ENCODE data around the gene DPM3. TPM values are rescaled to one million over a fixed set of nuclear protein-coding genes. Genes with fewer than 3 reads are reported as not detected.

The DPM3 gene
- total and polyA plus RNA-seq, 2 experiments from 2014 or later, result 96.3 to 121 TPM

DNA sequence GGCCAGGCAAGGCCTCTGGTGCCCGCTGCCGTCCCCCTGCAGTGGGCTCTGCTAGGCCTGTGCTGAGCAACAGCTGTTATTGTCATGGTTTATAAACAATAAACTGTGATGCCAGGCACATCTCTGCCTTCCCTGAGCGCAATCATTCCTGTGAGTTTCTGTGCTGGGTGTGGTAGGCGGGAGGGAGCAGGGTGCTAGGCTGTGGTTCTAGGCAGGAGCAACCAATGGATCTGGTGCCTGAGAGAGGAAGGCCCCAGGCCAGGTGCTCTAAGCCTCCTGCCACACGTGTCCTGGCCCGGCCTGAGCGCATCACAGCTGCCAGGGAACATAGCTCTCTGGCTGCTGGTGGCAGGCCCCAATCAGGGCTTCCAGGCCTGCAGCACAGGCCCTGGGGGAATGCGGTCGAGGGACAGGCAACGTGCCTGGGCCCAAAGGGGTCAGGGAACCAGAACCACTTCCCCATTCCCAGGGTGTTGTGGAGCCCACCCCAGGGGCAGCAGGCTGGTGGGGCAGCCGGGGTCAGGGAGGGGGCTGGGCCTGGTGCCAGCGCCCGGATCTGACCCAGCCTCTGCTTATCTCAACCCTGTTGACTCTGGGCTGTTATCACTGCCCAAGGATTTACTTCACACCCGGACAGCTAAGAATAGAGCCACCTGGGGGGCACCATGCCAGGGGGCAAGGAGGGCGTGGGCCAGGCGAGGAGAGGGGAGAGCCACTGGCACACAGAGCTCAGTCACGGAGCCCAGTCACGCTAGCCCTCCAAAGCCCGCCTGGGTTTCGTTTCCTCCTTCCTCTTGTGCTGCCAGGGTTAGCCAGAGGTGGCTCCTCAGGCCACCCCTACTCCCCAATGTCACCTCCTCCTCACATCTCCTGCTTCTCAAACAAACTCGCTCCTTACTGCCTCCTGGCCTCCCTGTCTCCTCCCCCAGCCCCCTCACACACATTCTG is 44.8 kb upstream of the DPM3 start:
- H3K79me2 ChIP-seq, result no peaks in the 10 kb centered on the region
- peaks cover 18% of the 10 kb centered on the region for H3K4me1 ChIP-seq (ENCODE audit: insufficient read depth)
- H3K4me3 ChIP-seq, result no peak overlapping the region
- peak overlapping the region; percentile 60 for H3K27ac ChIP-seq
- H2AFZ ChIP-seq, result no peak overlapping the region
- H3K9me2 ChIP-seq (replicated peaks; ENCODE audit: insufficient read depth), result no peaks in the 10 kb centered on the region
- H3K27me3 ChIP-seq, result no peaks in the 10 kb centered on the region
- H3K36me3 ChIP-seq (replicated peaks; ENCODE audit: insufficient read depth, low read depth), result no peaks in the 10 kb centered on the region
- DNase-seq (ENCODE audit: low spot score), result peak; percentile 52
- no peaks in the 10 kb centered on the region for H4K20me1 ChIP-seq (ENCODE audit: insufficient read depth, poor library complexity, severe bottlenecking)
- WGBS (ENCODE audit: low lambda C conversion rate, missing lambda C conversion rate), result 62% methylated on average over 20 of the region's 21 CpGs
- TF ChIP-seq, protein P1, sequence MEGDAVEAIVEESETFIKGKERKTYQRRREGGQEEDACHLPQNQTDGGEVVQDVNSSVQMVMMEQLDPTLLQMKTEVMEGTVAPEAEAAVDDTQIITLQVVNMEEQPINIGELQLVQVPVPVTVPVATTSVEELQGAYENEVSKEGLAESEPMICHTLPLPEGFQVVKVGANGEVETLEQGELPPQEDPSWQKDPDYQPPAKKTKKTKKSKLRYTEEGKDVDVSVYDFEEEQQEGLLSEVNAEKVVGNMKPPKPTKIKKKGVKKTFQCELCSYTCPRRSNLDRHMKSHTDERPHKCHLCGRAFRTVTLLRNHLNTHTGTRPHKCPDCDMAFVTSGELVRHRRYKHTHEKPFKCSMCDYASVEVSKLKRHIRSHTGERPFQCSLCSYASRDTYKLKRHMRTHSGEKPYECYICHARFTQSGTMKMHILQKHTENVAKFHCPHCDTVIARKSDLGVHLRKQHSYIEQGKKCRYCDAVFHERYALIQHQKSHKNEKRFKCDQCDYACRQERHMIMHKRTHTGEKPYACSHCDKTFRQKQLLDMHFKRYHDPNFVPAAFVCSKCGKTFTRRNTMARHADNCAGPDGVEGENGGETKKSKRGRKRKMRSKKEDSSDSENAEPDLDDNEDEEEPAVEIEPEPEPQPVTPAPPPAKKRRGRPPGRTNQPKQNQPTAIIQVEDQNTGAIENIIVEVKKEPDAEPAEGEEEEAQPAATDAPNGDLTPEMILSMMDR (IDR thresholded peaks at IDR 0.05; ENCODE audit: poor library complexity), result no peak
- TF ChIP-seq EZH2 (IDR thresholded peaks at IDR 0.05; ENCODE audit: borderline replicate concordance) (no peak), EZH2phosphoT487 (IDR thresholded peaks at IDR 0.05; ENCODE audit: low read depth, severe bottlenecking, unreplicated experiment) (no peak)
- H3K4me2 ChIP-seq, result peak overlapping the region; percentile 58
- H3K9me3 ChIP-seq (ENCODE audit: low read depth), result no peaks in the 10 kb centered on the region

DNA sequence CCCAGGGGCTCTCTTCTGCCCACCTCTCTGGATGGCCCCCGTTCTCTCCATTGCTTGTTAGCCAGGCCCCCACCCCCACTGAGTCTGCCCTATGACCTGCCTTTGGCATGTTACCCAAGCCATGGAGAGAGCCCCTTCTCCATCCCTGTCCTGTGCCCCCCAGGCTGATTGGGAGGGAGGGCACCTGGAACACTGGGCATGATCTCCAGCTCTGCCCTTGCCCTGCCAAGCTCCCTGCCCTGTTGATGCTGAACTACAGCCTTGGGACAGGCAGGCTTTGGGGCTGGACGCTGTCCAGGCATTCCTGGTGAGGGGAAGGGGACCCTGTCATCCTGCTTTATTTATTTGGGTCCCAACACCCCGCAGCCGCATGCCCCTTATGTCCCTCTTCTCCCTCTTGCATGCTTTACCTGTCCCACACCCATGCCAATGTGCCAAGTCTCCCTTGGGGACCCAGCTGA is 44.0 kb upstream of the DPM3 start:
- Histone ChIP-seq H3K27me3 (no peaks in the 10 kb centered on the region), H3K79me2 (no peaks in the 10 kb centered on the region), H3K9me2 (replicated peaks; ENCODE audit: insufficient read depth) (no peaks in the 10 kb centered on the region), H3K27ac (no peak overlapping the region), H2AFZ (no peak overlapping the region), H3K36me3 (replicated peaks; ENCODE audit: insufficient read depth, low read depth) (no peaks in the 10 kb centered on the region), H3K4me3 (no peak overlapping the region), H4K20me1 (ENCODE audit: insufficient read depth, poor library complexity, severe bottlenecking) (no peaks in the 10 kb centered on the region), H3K4me1 (ENCODE audit: insufficient read depth) (peaks cover 18% of the 10 kb centered on the region), H3K4me2 (no peak overlapping the region), H3K9me3 (ENCODE audit: low read depth) (no peaks in the 10 kb centered on the region)
- DNase-seq (ENCODE audit: low spot score), result no peak
- WGBS (ENCODE audit: low lambda C conversion rate, missing lambda C conversion rate), result 90% methylated on average over 4 of the region's 4 CpGs
- TF ChIP-seq EZH2phosphoT487 (IDR thresholded peaks at IDR 0.05; ENCODE audit: low read depth, severe bottlenecking, unreplicated experiment) (no peak), EZH2 (IDR thresholded peaks at IDR 0.05; ENCODE audit: borderline replicate concordance) (no peak)
- TF ChIP-seq, protein P1 (IDR thresholded peaks at IDR 0.05; ENCODE audit: poor library complexity), result no peak

DNA sequence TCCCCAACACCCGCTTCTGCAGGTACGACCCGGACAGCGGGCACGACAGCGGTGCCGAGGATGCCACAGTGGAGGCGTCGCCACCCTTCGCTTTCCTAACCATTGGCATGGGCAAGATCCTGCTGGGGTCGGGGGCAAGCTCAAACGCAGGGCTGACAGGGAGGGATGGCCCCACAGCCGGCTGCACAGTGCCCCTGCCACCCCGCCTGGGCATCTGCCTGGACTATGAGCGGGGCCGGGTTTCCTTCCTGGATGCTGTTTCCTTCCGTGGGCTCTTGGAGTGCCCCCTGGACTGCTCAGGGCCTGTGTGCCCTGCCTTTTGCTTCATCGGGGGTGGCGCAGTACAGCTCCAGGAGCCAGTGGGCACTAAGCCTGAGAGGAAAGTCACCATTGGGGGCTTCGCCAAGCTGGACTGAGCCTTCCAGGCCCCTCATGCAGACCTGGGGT is 43.5 kb upstream of the DPM3 start:
- Histone ChIP-seq H2AFZ (no peak overlapping the region), H3K4me1 (ENCODE audit: insufficient read depth) (peaks cover 18% of the 10 kb centered on the region)
- DNase-seq (ENCODE audit: low spot score), result no peak

More for the DNA sequence above, 43.5 kb upstream of the DPM3 start:
- Histone ChIP-seq H3K9me2 (replicated peaks; ENCODE audit: insufficient read depth) (no peaks in the 10 kb centered on the region), H3K4me3 (no peak overlapping the region), H3K79me2 (no peaks in the 10 kb centered on the region), H3K36me3 (replicated peaks; ENCODE audit: insufficient read depth, low read depth) (no peaks in the 10 kb centered on the region), H3K4me2 (no peak overlapping the region), H3K27me3 (no peaks in the 10 kb centered on the region), H3K9me3 (ENCODE audit: low read depth) (no peaks in the 10 kb centered on the region), H3K27ac (no peak overlapping the region), H4K20me1 (ENCODE audit: insufficient read depth, poor library complexity, severe bottlenecking) (no peaks in the 10 kb centered on the region)
- TF ChIP-seq, protein P1 (IDR thresholded peaks at IDR 0.05; ENCODE audit: poor library complexity), result no peak
- TF ChIP-seq EZH2 (IDR thresholded peaks at IDR 0.05; ENCODE audit: borderline replicate concordance) (no peak), EZH2phosphoT487 (IDR thresholded peaks at IDR 0.05; ENCODE audit: low read depth, severe bottlenecking, unreplicated experiment) (no peak)
- WGBS (ENCODE audit: low lambda C conversion rate, missing lambda C conversion rate), result 97% methylated on average over 19 of the region's 20 CpGs
